Glutamatergic neuron (in vitro differentiated cells): ENCODE measurements around the gene CDH4. TPM values are rescaled to one million over a fixed set of nuclear protein-coding genes. Genes with fewer than 3 reads are reported as not detected.

ENCODE experiments used
- DNase-seq: peaks from one replicate; pipeline ENCODE4 v3.0.0; 2022
- H3K27ac Mint-ChIP-seq: one replicate; pipeline ENCODE4 v1.8.0; 2020; ENCODE audit warnings: mild to moderate bottlenecking, mixed read lengths, inconsistent platforms; ENCODE audit not compliant: unreplicated experiment
- H3K27me3 Mint-ChIP-seq: one replicate; pipeline ENCODE4 v1.8.0; 2020; ENCODE audit warnings: mild to moderate bottlenecking, moderate library complexity, mixed read lengths, inconsistent platforms; ENCODE audit not compliant: unreplicated experiment
- H3K36me3 Mint-ChIP-seq: one replicate; pipeline ENCODE4 v1.8.0; 2020; ENCODE audit warnings: mild to moderate bottlenecking, mixed read lengths, inconsistent platforms; ENCODE audit not compliant: unreplicated experiment
- H3K4me1 Mint-ChIP-seq: one replicate; pipeline ENCODE4 v1.8.0; 2020; ENCODE audit warnings: mild to moderate bottlenecking, low read depth, mixed read lengths, inconsistent platforms; ENCODE audit not compliant: unreplicated experiment
- H3K4me3 Mint-ChIP-seq: one replicate; pipeline ENCODE4 v1.8.0; 2020; ENCODE audit warnings: mild to moderate bottlenecking, mixed read lengths, inconsistent platforms; ENCODE audit not compliant: unreplicated experiment
- H3K9me3 Mint-ChIP-seq: one replicate; pipeline ENCODE4 v1.8.0; 2020; ENCODE audit warnings: mild to moderate bottlenecking, moderate library complexity, mixed read lengths, inconsistent platforms; ENCODE audit not compliant: unreplicated experiment
- total RNA-seq: library from RNA; stranded (reverse); fragmentation: NEBNext Ultra II Directional; extraction: Animal tissue kit (Norgen Biotek cat#: 25700); gene quantifications from one replicate; pipeline ENCODE4 v1.2.1, GENCODE V29; 2021; ENCODE audit not compliant: unreplicated experiment
- TF ChIP-seq, protein P1 (sequence below): fragments of 200-600 bp; sonication (generic); IDR thresholded peaks from one replicate; pipeline ENCODE4 v1.5.0; 2021; ENCODE audit not compliant: partially characterized antibody, unreplicated experiment

The CDH4 gene
- total RNA-seq, 1 donor from 2014 or later, result 1.2 TPM

DNA sequence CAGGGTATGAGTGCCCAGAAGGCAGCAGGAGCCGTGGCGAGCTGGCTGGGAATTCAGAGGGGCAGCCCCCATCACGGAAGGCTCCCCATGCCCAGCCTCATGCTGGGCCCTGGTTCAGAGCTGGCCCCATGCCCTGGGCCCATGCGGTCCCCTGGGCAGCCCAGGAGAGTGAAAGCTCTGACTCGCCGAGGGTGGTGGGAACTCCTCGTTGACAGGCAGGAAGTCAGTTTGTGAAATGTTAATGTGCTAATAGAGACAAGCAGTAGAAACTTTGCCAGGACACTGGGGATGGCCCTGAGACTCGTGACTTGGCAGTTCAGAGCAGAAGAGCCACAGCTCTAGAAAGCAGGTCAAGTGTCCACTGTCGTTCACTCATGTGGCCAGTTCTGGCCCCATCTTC lies 460.6 kb downstream of the CDH4 start:
- H3K36me3 Mint-ChIP-seq, result no peaks in the 10 kb centered on the region
- TF ChIP-seq, protein P1, sequence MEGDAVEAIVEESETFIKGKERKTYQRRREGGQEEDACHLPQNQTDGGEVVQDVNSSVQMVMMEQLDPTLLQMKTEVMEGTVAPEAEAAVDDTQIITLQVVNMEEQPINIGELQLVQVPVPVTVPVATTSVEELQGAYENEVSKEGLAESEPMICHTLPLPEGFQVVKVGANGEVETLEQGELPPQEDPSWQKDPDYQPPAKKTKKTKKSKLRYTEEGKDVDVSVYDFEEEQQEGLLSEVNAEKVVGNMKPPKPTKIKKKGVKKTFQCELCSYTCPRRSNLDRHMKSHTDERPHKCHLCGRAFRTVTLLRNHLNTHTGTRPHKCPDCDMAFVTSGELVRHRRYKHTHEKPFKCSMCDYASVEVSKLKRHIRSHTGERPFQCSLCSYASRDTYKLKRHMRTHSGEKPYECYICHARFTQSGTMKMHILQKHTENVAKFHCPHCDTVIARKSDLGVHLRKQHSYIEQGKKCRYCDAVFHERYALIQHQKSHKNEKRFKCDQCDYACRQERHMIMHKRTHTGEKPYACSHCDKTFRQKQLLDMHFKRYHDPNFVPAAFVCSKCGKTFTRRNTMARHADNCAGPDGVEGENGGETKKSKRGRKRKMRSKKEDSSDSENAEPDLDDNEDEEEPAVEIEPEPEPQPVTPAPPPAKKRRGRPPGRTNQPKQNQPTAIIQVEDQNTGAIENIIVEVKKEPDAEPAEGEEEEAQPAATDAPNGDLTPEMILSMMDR, result no peak
- no peaks in the 10 kb centered on the region for H3K4me1 Mint-ChIP-seq
- H3K9me3 Mint-ChIP-seq, result peaks cover 6% of the 10 kb centered on the region
- no peak overlapping the region for H3K27ac Mint-ChIP-seq
- no peak for DNase-seq
- peaks cover 5% of the 10 kb centered on the region for H3K27me3 Mint-ChIP-seq
- H3K4me3 Mint-ChIP-seq, result no peak overlapping the region

DNA sequence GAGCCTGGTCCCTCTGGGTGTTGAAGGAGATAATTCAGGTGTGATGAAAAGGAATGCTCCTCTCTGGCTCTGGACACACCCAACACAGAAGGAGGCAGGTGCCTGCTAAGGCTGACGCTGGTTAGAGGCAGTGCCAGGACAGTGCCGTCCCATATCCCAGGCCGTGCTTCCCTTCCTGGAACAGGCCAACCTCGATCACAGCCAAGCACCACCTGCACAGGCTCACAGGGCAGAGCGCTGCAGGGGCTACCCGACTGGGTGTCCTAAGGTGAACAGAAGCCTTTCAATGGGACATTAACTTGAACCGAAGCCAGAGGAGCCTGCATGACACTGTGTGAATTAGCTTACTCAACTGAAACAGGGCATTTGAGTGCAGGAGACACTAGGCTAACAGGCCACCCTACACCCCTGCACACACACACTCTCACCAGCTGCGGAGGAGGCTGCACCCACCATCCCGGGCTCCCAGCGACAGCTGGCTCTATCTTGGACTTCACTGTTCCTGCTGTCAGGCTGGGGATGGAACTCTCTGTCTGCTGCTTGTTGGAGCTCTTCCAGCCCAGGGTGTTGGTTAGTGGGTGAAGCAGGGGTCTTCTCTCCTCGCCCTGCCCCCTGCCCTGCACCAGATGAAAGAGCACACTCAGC lies 466.4 kb downstream of the CDH4 start:
- H3K27me3 Mint-ChIP-seq, result peaks cover 8% of the 10 kb centered on the region

DNA sequence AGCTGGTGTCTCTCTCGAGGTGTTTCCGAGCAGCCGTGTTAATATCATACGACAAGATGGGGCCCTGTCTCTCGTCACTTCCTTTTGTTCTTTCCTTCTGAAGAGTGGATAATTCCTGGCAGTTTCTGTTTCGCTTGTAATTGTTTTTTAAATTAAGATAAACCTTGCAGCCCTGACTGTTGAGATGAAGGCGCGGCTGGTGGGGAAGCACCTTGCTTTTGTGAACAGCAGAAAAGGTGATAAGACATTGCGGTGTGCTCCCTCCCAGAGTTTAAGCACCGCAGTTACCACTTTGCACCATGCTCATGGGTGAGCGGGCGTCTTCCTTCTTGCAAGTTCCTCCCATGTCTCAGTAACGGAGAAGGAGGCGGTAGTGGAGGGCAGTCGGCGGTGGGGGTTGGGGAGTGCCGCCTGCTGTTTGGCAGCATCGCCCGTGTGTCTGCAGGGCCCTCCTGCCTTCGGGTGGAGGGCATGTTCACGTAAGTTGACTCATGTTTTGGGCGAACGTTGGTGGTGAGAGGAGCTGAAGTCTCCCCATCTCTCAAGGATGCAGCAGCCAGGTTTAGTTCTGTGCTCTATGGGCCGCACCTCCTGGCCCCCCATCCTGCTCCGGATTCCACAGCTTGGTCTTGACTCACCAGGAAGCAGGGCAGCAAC lies 467.8 kb downstream of the CDH4 start:
- H3K4me3 Mint-ChIP-seq, result no peak overlapping the region
- no peak for DNase-seq

More for the DNA sequence above, 466.4 kb downstream of the CDH4 start:
- TF ChIP-seq, protein P1, result no peak
- DNase-seq, result no peak
- no peaks in the 10 kb centered on the region for H3K36me3 Mint-ChIP-seq
- peaks cover 6% of the 10 kb centered on the region for H3K9me3 Mint-ChIP-seq
- H3K27ac Mint-ChIP-seq, result no peak overlapping the region
- H3K4me3 Mint-ChIP-seq, result no peak overlapping the region
- peaks cover 7% of the 10 kb centered on the region for H3K4me1 Mint-ChIP-seq

DNA sequence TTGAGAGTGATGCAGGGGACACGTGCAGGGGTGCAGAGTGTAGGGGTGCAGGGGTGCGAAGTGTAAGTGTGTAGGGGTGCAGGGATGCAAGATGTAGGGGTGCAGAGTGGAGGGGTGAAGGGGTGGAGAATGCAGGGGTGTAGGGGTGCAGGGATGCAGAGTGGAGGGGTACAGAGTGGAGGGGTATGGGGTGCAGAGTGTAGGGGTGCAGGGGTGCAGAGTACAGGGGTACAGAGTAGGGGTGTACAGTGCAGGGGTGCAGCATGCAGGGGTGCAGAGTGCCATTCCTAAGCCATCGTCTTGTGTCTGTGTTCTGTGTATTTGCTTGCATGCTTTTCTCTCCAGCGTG lies 468.3 kb downstream of the CDH4 start:
- Mint-ChIP-seq H3K36me3 (no peaks in the 10 kb centered on the region), H3K4me3 (no peak overlapping the region), H3K27ac (no peak overlapping the region), H3K4me1 (peaks cover 7% of the 10 kb centered on the region), H3K27me3 (peaks cover 10% of the 10 kb centered on the region), H3K9me3 (peaks cover 8% of the 10 kb centered on the region)
- TF ChIP-seq, protein P1, result no peak
- DNase-seq, result no peak

More for the DNA sequence above, 467.8 kb downstream of the CDH4 start:
- TF ChIP-seq, protein P1, result no peak
- H3K27me3 Mint-ChIP-seq, result peaks cover 10% of the 10 kb centered on the region
- peaks cover 7% of the 10 kb centered on the region for H3K4me1 Mint-ChIP-seq
- H3K9me3 Mint-ChIP-seq, result peaks cover 8% of the 10 kb centered on the region
- no peaks in the 10 kb centered on the region for H3K36me3 Mint-ChIP-seq
- no peak overlapping the region for H3K27ac Mint-ChIP-seq

DNA sequence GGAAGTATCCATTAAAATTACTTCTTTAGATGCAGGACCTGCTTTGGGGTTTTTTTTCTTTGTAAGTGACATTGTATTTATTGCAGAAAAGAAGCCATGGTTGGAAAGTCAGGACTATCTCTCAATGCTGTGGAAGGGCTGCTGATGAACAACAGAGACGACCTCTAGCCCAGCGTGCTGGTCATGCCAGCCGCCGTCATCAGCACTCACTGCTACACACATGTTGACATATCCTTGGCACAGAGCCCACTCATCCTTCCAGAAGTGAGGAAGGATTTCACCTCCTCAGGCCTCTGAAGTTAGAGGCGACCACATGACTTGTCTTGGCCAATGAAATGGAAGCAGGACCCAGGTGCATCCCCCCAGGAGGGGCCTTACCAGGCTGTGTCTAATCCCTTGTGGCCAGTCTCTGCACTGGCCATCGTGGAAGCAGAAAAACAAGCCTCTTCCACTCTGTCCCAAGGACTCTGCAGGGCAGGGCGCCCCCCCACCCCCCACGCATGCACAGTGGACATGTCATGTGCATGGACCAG lies 470.2 kb downstream of the CDH4 start:
- H3K27ac Mint-ChIP-seq, result no peak overlapping the region
- TF ChIP-seq, protein P1, result no peak
- no peak overlapping the region for H3K4me3 Mint-ChIP-seq
- H3K27me3 Mint-ChIP-seq, result peaks cover 10% of the 10 kb centered on the region
- no peaks in the 10 kb centered on the region for H3K36me3 Mint-ChIP-seq
- H3K4me1 Mint-ChIP-seq, result peaks cover 7% of the 10 kb centered on the region
- peaks cover 8% of the 10 kb centered on the region for H3K9me3 Mint-ChIP-seq
- DNase-seq, result no peak
